Ovary (tissue), 9 donors: ENCODE data around the gene PRKCD. TPM values are rescaled to one million over a fixed set of nuclear protein-coding genes. Genes with fewer than 3 reads are reported as not detected.

Source experiments
- DNase-seq, 5 donors: peaks; one replicate each; pipeline ENCODE4 v3.0.0-alpha.2; 2019 to 2020
- H3K27ac ChIP-seq, 2 donors: fragments of 200-600 bp; one replicate each; pipeline versions ENCODE4 v1.5.1 to v1.8.0; 2019 to 2022
- H3K27me3 ChIP-seq: fragments of 200-600 bp; one replicate; pipeline ENCODE4 v1.8.0; 2022
- H3K36me3 ChIP-seq: fragments of 200-600 bp; sonication (generic); one replicate; pipeline ENCODE4 v1.5.1; 2019
- H3K4me1 ChIP-seq: one replicate; pipeline ENCODE4 v1.8.1; 2013; ENCODE audit warnings: mild to moderate bottlenecking, moderate library complexity; ENCODE audit not compliant: insufficient read depth
- H3K4me3 ChIP-seq: fragments of 200-600 bp; sonication (generic); one replicate; pipeline ENCODE4 v1.5.1; 2017
- H3K9me3 ChIP-seq, 2 donors: fragments of 200-600 bp in 1 of 2; sonication (generic) in 1 of 2; one replicate each; pipeline versions ENCODE4 v1.5.1 to v1.8.1; 2013 to 2019; ENCODE audit warnings: mild to moderate bottlenecking in 1 of 2, moderate library complexity in 1 of 2
- EP300 ChIP-seq: sonication (generic); formaldehyde crosslinking; IDR thresholded peaks from one replicate; pipeline ENCODE4 v1.6.1; 2017; ENCODE audit warnings: antibody characterized with exemption
- POLR2A ChIP-seq: fragments of 450-650 bp; IDR thresholded peaks from one replicate; pipeline ENCODE4 v1.6.1; 2017; ENCODE audit warnings: antibody characterized with exemption, mild to moderate bottlenecking, moderate library complexity
- WGBS, 3 donors: extraction: QIAGEN DNeasy Blood & Tissue Kit in 1 of 3; methylation state at CpG; one replicate each; pipeline versions ENCODE4 v1.1.5 to v1.1.7; 2013 to 2017; 5-methylcytosine and 5-hydroxymethylcytosine counted together
- intact Hi-C, 4 donors: fragments of 100-400 bp; cut with DNase I; formaldehyde crosslinking; loops; one replicate each; pipeline versions ENCODE4 v1.11.0 to v1.15.1; 2022 to 2023
- polyA plus RNA-seq, 2 donors: library from polyadenylated mRNA; stranded (reverse); fragments of 200-250 nt in 1 of 2; fragments of 350-450 nt in 1 of 2; fragmentation: Illumina TruSeq in 1 of 2; extraction: RNeasy Lipid Tissue Mini Kit (QIAGEN cat#74804) in 1 of 2; gene quantifications; one replicate each; pipeline ENCODE4 v1.2.3, GENCODE V29; 2013 to 2014
- total RNA-seq, 7 donors: library from RNA; depleted of rRNA in 2 of 7; stranded (reverse); fragments of >200 nt in 2 of 7; fragmentation: NEBNext Ultra II Directional in 3 of 7; extraction: Animal tissue kit (Norgen Biotek cat#: 25700) in 3 of 7; gene quantifications; one replicate each; pipeline versions ENCODE4 v1.1.0 to v1.2.4, GENCODE V29; 2016 to 2023
- TF ChIP-seq, protein P1 (sequence below), 3 donors: fragments of 450-650 bp in 2 of 3; fragments of 200-600 bp in 1 of 3; IDR thresholded peaks; one replicate each; pipeline versions ENCODE4 v1.5.1 to v1.8.0; 2016 to 2022; ENCODE audit warnings: antibody characterized with exemption in 3 of 3, mild to moderate bottlenecking in 1 of 3
- donor health status: DM: no; HTN: no; CAD: no; lungs with moderate emphysema.
- donor health status: DM: no; HTN: no; CAD: no.
- donor health status: Bipolar disorder and iron deficiency.
- donor health status: DM: yes; HTN: yes; CAD: no.
- donor health status: DM: no; HTN: no; CAD: no.
- donor health status: DM: yes; HTN: yes; CAD: no.

The PRKCD gene
- total and polyA plus RNA-seq, 9 donors = 6.6 to 22.2 (median 15.2) TPM

DNA sequence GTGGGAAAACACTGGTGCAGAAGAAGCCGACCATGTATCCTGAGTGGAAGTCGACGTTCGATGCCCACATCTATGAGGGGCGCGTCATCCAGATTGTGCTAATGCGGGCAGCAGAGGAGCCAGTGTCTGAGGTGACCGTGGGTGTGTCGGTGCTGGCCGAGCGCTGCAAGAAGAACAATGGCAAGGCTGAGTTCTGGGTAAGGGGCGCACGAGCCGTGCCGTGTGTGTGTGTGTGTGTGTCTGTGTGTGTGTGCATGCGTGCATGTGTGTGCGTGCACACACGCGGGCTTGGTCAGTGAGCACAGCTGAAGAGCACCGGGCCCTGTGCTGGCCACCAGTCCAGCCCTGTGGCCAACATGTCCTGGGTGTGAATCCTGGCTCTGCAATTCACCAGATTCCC, 18.6 kb downstream of the PRKCD start:
- TF ChIP-seq, protein P1, sequence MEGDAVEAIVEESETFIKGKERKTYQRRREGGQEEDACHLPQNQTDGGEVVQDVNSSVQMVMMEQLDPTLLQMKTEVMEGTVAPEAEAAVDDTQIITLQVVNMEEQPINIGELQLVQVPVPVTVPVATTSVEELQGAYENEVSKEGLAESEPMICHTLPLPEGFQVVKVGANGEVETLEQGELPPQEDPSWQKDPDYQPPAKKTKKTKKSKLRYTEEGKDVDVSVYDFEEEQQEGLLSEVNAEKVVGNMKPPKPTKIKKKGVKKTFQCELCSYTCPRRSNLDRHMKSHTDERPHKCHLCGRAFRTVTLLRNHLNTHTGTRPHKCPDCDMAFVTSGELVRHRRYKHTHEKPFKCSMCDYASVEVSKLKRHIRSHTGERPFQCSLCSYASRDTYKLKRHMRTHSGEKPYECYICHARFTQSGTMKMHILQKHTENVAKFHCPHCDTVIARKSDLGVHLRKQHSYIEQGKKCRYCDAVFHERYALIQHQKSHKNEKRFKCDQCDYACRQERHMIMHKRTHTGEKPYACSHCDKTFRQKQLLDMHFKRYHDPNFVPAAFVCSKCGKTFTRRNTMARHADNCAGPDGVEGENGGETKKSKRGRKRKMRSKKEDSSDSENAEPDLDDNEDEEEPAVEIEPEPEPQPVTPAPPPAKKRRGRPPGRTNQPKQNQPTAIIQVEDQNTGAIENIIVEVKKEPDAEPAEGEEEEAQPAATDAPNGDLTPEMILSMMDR (IDR thresholded peaks at IDR 0.05) = no peak
- TF ChIP-seq EP300 (no peak), POLR2A (no peak)
- no peak overlapping the region for H3K27ac ChIP-seq
- intact Hi-C loops = no loop called here
- 90 to 94% (median 92%) methylated on average over 20 of the region's 20 CpGs for WGBS, 3 donors
- H3K4me1 ChIP-seq = no peaks in the 10 kb centered on the region
- no peaks in the 10 kb centered on the region for H3K36me3 ChIP-seq
- H3K4me3 ChIP-seq = no peak overlapping the region
- DNase-seq = no peak
- H3K27me3 ChIP-seq = no peaks in the 10 kb centered on the region
- no peaks in the 10 kb centered on the region for H3K9me3 ChIP-seq

DNA sequence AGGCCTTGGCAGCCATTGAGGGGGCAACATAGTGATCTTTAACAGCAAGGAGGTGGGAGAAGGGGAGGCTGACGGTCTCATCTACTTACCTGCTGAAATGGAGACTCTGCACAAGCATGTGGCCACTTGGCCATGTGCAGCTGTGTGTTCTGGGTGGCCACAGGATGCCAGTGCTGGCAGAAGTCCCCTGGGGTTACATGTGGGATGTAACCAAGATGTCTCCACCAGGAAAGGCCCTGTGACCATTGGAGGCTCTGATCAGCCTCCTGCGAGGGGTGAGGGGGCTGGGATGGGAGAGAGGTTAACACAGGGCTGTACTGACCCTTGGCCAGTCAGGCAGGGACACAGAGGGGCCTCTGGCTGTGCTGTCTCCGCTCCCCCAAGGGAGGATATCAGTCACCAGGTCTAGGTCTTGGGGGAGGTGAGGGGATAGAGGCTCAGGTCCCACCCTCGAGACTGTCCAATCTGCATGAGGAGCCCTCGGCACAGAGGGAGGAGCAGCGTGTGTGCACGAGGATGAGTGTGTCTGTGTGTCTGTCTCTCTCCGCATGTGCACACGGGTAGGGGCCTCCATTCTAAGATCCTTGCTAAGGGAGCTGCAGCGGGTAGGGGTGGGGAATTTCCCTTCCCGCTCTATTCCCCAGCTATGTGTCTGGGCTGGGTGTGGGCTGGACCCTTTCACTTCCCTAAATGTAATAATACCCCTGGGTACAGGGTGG, 19.5 kb downstream of the PRKCD start:
- intact Hi-C loops = no loop called here
- no peaks in the 10 kb centered on the region for H3K9me3 ChIP-seq
- H3K4me1 ChIP-seq = no peaks in the 10 kb centered on the region
- 85 to 87% (median 86%) methylated on average over 11 of the region's 11 CpGs for WGBS, 3 donors
- no peak overlapping the region for H3K27ac ChIP-seq
- DNase-seq = no peak
- H3K4me3 ChIP-seq = no peak overlapping the region
- H3K36me3 ChIP-seq = no peaks in the 10 kb centered on the region
- no peaks in the 10 kb centered on the region for H3K27me3 ChIP-seq
- no peak for TF ChIP-seq EP300
- TF ChIP-seq, protein P1 (IDR thresholded peaks at IDR 0.05) = no peak
- TF ChIP-seq POLR2A = no peak

- H3K4me1 ChIP-seq = no peaks in the 10 kb centered on the region
- no peaks in the 10 kb centered on the region for H3K9me3 ChIP-seq
- H3K27me3 ChIP-seq = no peaks in the 10 kb centered on the region
- H3K36me3 ChIP-seq = no peaks in the 10 kb centered on the region
- no peak overlapping the region for H3K27ac ChIP-seq
- H3K4me3 ChIP-seq = no peak overlapping the region
- no peak for DNase-seq
- TF ChIP-seq POLR2A (no peak), EP300 (no peak)
- TF ChIP-seq, protein P1 (IDR thresholded peaks at IDR 0.05) = no peak
- 52 to 73% (median 71%) methylated on average over 4 of the region's 4 CpGs for WGBS, 3 donors
- intact Hi-C loops = no loop called here
Measured at GRCh38 chr3:53181024-53181371, 20.0 kb downstream of the PRKCD start.

- 95 to 97% (median 95%) methylated on average over 11 of the region's 11 CpGs for WGBS, 3 donors
- no peaks in the 10 kb centered on the region for H3K36me3 ChIP-seq
Measured at GRCh38 chr3:53181528-53181927, 20.5 kb downstream of the PRKCD start.

More at GRCh38 chr3:53181528-53181927, 20.5 kb downstream of the PRKCD start:
- no peak for DNase-seq
- intact Hi-C loops = no loop called here
- TF ChIP-seq EP300 = no peak
- TF ChIP-seq, protein P1 (IDR thresholded peaks at IDR 0.05) = no peak
- no peak for TF ChIP-seq POLR2A
- Histone ChIP-seq H3K9me3 (no peaks in the 10 kb centered on the region), H3K4me1 (no peaks in the 10 kb centered on the region), H3K27me3 (no peaks in the 10 kb centered on the region), H3K27ac (no peak overlapping the region), H3K4me3 (no peak overlapping the region)
